ENCODE measurements around the gene VWA1.
"Not testable (repeated sequence)": the region's sequence is repeated elsewhere in the genome, so short reads cannot be mapped to it uniquely, and the experiment has no call there.

The VWA1 gene

DNA sequence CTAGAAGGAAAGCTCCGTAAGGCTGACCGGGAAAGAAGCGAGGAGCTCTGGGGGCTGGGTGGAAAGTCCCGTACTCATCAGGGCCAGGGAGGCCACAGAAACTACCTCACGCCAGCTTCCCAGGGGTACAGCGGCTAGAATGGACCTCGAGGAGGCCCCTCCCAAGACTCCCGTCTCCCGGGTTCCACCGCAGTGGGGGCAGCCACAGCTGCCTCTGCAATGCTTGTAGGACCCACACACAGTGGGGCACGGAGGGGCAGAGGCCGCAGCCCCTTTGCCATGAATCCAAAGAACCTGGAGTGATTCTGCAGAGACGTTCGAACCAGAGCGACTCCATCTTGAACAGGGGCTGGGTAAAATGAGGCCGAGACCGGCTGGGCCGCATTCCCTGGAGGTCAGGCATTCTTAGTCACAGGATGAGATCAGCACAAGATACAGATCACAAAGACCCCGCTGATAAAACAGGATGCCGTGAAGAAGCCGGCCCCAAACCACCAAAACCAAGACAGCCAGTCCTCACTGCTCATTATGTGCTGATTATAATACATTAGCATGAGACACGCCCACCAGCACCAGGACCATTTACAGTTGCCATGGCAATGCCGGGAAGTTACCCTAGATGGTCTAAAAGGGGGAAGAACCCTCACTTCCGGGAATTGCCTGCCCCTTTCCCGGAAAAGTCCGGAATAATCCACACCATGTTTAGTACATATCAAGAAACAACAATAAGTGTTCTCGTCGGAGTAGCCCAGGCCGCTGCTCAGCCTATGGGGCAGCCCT lies 12.8 kb upstream of the VWA1 start:
- peak; percentile 11 for DNase-seq (ENCODE audit: low spot score)

DNA sequence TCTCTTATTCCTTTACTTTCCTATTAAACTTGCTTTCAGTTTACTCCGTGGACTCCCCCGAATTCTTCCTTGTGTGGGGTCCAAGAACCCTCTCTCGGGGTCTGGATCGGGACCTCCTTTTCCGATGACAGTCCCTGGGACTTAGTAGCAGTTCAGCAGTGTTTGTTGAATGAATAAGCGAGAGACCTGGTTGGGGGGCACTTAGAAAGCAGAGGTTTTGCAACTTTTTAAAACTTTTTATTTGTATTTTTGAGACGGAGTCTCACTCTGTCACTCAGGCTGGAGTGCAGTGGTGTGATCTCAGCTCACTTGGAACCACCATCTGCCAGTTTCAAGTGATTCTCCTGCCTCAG lies 12.3 kb upstream of the VWA1 start:
- no peak for DNase-seq (ENCODE audit: low spot score)

DNA sequence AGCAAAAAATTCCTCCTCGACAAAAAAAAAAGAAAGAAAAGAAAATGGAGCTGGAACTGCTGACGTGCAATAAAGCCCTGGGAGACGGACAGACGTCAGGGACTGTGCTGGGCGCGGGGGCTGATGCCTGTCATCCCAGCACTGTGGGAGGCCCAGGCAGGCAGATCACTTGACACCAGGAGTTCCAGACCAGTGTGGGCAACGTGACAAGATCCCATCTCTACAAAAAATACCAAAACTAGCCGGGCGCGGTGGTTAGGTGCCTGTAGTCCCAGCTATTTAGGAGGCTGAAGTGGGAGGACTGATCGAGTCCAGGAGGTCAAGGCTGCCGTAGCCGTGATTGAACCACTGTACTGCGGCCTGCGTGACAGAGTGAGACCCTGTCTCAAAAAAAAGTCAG lies 10.8 kb upstream of the VWA1 start:
- DNase-seq (ENCODE audit: low spot score), result no peak

DNA sequence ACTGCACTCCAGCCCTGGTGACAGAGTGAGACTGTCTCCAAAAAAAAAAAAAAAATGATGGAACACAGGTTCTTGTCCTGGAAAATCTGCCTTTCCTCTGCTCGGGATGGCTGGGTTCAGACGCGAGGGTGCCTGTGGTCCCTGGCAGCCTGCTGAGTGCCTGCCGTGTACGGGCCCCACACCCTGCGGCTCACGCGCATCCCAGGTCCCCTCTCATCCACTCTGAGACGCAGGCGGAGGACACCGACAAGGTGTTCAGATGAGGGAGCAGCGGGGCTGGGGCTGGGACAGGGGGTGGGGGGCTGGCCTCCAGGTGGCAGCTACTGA lies 10.1 kb upstream of the VWA1 start:
- DNase-seq (ENCODE audit: low spot score), result no peak

DNA sequence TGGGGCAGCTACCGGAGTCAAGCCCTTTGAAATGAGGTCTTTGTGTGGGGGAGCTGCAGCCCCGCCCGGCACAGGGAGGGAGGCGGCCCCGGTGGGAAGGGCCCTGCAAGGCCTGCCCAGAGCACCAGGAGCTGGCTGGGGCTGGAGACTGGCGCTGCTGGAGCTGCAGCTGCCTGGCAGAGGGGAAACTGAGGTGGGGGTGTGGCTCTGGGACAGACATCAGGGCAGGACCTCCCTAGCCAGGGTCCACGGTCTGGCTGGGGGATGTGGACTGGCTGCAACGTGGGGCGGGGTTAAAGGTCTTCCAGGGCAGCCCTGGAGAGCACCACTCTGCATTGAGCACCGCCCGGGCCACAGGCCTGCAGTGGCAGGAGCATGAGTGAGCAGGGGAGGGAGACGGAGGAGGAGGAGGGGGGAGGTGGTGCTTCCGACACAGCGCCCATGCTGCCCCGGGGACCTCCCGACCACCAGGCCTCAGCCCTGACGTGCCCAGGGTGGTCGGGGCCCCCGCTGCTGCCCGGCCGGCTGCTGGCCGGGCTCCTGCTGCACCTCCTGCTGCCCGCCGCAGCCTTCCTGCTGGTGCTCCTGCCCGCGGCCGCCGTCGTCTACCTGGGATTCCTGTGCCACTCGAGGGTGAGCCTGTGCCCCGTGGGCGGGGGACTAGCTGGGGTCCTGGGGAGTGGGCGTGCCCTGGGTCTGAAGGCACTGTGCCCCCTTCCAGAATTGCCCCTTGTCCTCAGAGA lies 9.6 kb upstream of the VWA1 start:
- peak; percentile 55 for DNase-seq (ENCODE audit: low spot score)

DNA sequence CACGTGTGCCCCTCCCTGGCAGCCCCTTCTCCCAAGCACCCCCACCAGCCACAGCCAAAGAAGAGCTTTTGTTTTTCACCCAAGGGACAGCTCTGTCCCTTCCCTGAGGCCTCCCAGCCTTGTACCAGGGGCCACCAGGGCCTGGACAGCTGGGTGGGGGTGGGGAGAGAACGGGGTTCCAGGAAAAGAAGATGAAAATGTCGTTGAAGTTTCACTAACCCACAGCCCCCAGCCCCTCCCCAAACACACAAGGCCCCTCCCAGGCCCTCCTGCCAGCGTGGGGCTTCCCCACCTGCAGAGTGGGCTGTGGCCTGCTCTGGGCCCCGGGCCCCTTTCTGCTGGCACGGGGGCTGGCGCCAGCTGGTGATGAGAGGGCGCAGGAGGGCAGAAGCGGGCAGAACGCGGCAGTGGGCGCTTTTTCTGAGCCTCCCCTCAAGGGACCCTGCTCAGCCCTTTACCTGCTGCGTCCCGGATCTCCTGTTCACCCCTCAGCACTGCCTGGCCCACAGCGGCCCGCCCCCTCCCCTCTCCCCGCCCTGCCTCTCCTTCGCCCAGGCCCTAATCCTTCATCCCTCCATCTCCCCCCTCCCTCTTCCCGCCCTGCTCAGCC lies 8.9 kb upstream of the VWA1 start:
- peak; percentile 71 for DNase-seq (ENCODE audit: low spot score)

DNA sequence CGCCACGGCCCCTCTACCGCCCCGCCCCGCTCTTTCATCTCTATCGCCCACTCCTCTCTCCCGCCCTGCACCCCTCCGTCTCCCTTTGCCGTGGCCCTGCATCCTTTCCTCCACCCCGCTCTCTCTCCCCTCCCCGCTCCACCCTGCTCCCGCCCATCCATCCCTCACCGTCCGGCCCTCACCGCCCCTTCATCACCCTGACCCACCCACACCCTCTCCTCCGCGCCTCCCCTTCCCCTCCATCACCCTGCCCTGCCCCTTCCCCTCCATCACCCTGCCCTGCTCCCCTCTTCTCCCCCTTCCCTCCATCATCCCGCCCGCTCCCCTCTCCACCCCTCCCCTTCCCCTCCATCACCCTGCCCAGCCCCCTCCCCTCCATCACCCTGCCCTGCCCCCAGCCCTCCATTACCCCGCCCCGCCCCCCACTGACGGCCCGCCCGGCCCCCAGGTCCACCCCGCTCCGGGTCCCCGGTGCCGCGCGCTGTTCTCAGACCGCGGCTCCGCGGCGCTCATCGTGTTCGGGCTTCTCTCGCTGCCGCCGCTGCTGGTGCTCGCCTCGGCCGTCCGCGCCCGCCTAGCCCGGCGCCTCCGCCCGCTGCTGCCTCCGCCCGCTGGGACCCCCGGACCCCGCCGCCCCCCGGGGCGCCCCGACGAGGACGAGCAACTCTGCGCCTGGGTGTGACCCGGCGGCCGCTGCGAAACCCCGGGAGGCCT lies 8.2 kb upstream of the VWA1 start:
- DNase-seq (ENCODE audit: low spot score), result peak; percentile 69

DNA sequence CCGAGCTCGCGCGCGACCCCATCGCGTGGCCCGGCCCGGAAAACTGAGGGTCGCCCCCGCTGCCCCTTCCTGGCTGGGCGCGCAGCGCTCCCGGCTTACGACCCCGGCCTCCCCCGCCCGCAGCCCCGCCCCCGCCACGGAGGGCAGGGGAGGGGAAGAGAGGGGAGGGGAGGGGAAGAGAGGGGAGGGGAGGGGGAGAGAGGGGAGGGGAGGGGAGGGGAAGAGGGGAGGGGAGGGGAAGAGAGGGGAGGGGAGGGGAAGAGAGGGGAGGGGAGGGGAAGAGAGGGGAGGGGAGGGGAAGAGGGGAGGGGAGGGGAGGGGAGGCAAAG lies 7.7 kb upstream of the VWA1 start:
- DNase-seq (ENCODE audit: low spot score), result no peak

DNA sequence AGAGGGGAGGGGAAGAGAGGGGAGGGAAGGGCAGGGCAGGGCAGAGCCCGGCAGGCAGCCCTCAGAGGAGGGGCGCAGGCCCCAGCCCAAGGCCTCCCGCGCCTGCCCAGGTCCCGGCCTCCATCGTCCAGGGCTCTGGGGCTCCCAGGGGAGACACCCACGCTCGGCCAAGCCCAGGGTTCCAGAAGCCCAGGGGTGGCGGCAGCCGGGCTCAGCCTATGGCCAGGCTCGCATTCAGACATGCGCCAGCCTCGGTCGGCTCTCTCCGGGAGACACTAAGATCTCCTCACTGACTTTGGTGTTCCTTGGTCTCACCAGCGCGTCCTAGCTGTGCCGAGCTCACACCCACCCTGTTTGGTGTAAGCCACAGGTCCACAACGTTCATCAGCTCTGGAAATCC lies 7.3 kb upstream of the VWA1 start:
- peak; percentile 4 for DNase-seq (ENCODE audit: low spot score)

DNA sequence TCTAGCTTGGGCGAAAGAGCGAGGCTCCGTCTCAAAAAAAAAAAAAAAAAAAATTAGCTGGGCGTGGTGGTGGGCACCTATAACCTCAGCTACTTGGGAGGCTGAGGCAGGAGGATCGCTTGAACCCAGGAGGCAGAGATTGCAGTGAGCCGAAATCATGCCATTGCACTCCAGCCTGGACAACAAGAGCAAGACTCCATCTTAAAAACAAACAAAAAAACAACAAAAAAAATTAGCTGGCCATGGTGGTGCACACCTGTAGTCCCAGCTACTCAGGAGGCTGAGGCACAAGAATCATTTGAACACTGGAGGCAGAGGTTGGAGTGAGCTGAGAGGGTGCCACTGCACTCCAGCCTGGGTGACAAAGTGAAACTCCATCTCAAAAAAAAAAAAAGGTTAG lies 6.5 kb upstream of the VWA1 start:
- not testable (repeated sequence) for DNase-seq (ENCODE audit: low spot score)

DNA sequence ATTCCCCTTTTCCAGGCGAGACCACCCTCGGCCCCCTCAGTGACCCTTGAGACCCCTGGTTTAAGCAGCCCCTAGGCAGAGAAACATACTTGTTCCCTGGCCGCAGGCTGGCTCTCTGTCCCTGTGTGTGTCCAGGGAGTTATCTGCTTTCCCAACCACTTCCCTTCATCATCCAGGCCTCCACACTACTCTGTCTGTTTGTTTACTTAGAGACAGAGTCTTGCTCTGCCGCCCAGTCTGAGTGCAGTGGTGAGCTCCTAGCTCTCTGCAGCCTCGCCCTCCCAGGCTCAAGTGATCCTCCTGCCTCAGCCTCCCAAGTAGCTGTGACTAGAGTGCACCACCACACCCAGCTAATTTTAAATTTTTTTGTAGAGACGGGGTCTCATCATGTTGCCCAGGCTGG lies 5.8 kb upstream of the VWA1 start:
- DNase-seq (ENCODE audit: low spot score), result no peak

DNA sequence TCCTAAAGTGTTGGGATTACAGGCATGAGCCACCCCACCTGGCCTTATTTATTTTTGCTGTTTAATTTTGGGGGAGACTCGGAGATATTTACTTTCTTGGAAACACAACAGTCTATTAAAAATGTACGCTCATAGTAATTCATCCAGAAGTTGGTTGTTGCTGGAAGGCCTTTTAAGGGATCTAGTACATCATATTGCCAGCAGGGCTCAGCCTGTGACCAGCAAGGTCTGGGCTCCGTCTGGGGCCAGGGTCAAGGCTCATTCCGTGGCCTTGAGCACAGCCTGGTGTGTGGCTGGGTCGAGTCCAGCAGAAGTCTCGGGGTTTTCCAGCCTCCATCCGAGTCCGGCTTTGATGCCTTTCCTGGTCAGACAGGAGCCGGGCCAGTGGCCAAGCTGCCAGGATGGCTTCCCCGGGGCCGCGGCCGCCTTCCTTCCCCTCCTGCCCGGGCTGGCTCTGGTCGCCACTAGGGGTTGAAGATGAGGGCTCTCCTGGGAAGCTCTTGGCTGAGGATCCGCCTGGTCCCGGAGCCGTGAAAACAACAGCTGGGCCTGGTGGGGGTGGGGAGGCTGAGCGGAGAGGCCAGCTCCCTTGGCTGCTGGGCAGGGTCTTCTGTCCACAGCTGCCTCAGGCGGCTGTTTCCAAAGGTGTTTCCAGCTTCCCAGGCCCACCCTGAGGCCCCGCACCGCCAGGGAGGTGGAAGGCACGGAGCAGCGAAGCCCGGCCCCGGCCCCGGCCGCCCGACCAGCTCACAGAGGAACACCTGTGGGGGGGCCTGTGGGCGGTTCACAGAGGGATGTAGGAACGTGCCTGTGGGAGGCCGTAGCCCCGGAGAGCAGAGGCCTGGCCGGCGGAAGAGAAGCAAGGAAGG lies 5.1 kb upstream of the VWA1 start:
- DNase-seq (ENCODE audit: low spot score), result peak; percentile 70

DNA sequence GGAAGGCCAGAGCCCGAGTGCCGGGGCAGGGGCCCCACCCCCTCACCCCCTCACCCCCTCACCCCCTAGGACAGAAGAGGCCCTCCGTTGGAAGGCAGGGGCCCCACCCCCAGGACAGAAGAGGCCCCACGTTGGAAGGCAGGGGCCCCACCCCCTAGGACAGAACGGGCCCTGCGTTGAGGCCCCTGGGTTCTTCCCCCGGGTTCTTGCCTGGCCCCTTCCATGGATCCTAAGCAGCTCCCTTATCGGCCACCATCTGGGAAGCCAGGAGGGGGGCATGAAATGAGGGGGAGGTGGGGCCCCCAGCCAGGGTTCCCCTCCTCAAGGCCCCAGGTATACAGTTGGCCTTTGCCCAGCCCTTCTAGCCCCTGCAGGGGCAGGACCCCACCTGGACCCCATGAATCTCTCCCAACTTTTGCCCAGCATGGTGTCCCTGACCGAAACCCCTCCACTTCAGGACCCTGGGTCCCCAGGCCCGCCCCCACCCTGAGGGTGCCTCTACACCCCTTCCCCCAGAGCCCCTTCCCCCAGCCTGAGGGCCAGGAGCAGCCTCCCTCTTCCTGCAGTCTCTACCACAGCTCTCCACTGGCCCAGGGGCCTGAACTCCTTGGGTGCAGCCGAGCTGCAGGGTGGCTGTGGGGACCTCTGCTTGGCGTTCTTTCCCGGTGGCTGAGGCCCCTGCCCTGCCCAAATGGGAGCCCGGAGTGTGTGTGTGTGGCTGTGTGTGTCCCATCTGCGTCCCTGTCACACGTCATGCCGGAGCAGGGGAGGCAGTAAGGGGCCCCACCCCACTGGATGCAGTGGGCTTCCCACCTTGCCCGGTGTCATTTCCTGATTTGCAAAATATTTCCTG lies 4.3 kb upstream of the VWA1 start:
- peak; percentile 6 for DNase-seq (ENCODE audit: low spot score)

DNA sequence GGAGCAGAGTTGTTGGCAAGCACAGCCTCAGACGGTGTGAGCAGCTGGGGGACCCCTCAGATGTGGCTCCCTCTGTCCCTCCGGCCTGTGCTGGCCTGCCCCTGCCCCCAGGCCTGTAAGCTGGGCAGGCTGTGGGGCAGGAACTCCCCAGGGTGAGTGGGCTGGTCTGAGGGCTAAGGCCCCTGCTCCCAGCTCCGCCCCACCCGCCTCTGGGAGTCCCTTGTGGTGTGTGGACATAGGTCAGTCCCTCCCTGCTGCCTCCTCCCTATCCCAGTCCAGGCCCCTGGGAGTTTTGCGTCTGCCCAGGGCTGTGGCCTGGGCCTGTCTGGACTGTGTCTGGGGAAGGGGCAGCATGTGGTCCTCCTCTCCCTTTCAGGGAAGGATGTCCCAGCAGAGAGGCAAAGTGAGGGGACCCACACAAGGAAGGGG lies 3.6 kb upstream of the VWA1 start:
- DNase-seq (ENCODE audit: low spot score), result peak; percentile 37

DNA sequence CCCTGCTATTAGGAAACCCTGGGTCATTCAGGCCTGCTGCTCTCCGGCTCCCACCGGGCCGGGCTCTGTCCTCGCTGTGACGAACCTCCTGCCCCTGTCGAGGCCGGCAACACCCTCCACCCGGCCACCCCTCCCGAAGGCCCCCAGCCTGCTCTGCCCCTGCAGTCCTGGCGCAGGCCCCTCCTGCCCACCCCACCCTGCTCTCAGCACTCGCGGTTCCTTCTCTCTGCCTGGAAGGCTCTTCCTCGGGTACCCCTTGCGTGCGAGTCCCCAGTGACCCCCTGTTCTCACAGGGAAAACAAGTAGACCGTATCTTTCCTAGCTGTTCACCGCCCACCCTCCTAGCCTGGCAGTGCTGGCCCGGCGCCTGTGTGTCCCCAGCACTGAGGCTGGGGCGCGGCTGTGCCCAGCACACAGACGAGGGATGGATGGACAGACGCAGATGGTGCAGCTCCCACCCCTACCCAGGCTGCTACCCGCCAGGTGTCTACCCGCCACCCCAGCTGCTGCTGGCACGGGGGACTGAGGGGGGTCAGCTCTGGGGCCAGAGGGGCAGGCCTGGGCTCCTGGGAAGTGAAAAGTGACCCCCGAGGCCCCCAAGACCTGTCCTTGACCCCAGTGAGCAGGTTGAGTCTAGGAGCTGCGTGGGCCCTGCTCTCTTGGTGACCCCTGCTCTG lies 3.1 kb upstream of the VWA1 start:
- DNase-seq (ENCODE audit: low spot score), result peak; percentile 8

DNA sequence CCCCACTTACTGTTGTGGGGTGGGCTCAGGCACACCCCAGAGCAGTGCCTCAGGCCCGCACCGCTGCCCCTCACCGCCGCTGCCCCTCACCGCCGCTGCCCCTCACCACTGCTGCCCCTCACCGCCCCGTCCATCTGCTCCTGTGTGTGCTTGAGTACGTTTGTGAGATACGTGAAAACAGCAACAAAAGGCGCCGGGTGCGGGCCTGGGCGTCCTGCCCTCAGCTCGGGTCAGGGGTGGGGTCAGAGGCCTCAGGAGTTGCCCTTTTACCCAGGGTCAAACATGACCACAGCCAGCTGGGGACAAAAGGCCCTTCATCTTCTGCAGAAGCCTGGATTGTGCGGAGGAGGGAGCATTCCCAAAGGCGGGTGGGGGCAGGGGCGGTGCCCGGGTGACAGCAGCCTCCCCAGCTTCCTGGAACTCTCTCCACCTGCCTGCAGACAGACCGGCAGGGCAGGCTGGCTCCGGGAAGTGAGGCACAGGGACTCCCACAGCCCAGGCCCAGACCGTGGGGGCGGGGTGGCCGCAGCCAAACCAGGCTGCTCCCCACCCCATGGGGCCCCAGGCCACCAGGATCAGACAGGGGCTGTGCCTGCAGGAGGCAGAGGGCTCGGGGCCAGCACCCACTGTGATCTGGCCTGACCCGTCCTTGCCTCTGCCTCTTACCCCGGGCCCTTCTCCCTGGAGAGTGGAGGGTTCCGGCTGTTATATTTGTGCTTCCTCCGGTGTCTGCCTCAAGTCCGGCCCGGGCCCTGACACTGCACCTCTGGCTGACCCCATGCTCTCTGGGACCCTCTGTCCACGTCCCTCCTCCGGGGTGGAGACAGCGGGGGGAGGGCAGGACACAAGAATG lies 2.3 kb upstream of the VWA1 start:
- peak; percentile 84 for DNase-seq (ENCODE audit: low spot score)

DNA sequence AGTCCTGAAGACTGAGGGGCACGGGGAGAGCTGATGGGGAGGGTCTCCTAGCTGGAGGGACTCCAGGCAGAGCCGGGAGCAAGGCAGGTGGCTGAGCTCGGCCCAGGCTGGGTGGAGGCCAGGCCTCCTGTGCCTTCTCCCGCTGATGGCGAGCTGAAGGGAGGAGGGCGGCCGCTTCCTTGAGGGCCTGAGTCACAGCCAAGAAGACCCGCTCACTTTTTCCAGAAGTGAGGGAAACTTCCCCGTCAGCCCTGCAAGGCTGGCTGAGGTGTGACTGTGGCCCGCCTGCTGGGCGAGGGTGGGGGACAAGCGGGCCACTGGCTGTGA lies 1.7 kb upstream of the VWA1 start:
- peak; percentile 35 for DNase-seq (ENCODE audit: low spot score)

DNA sequence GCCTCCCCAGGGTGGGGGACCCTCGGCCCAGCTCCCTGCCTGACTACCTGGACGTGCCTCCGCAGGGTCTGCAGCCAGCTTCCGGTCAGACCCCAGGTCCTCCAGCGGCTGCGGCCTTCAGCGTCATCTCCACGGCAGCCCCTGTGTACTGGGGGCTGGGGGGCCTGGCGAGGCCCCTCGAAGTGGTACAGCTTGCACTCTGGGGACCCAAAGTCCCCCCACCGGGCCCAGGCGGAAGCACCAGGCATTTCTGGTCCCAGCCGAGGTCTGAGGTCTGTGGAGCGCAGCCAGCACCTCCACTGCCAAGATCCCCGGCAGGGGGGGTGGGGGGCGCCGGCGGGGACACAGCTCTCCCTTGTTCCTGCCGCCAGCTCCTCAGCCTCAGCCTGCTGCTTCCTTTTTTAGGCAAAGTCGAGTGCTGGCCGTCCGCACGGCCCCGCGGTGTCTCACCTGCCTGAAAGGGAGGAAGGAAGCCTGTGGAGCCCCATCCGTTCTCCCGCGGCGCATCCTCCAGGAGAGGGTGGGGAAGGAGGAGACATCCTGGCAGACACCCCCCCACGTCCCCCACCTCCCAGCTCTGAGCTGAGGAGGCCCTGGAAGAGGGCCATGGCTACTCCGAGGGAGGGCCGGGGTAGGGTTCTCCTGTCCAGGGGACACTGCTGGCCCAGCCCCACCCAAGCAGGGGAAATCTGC lies 1.2 kb upstream of the VWA1 start:
- DNase-seq (ENCODE audit: low spot score), result peak; percentile 69

DNA sequence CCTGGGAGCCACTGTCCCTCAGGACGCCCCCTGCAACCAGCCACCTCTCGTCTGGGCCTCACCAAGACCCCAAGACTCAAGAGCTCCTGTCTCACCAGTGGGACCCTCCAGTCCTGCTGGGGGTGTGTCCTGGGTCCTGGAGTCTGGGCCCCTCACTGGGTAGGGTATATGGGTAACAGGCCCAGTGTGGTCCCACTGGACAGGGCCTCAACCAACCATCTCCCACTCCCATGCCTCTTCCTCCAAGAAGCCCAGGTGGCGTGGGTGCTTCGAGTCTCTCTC lies 725 bp upstream of the VWA1 start:
- no peak for DNase-seq (ENCODE audit: low spot score)
